Measurements from ENCODE around the gene CCDC177. TPM values are rescaled to one million over a fixed set of nuclear protein-coding genes. Genes with fewer than 3 reads are reported as not detected.

CCDC177 gene
- total and polyA plus RNA-seq, 9 of the 15 experiments (the other 6 are each of a cell fraction or from before 2014, with no cell fraction given): not detected

DNA sequence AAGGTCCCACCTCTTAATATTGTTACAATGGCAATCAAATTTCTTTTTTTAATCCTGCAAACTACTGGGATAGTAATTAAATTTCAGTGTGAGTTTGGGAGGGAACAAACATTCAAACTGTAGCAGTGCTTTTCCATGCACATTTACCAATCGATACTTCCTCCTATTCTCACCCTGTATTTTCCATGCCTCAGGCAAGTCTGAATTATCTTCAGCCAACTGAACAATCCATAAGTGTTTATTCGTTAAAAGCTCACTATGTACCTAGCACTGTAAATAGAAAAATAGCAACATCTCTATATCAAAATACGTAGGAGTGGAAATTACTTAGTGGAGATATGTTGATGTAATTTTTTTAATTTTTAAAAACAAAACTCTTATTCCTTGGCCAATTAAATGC, 43.5 kb downstream of the CCDC177 start (continued):
- TF ChIP-seq PHB2 (IDR thresholded peaks at IDR 0.05; ENCODE audit: low read depth) (no peak), ZBTB17 (CRISPR knock-in tag; IDR thresholded peaks at IDR 0.05) (no peak), THRAP3 (IDR thresholded peaks at IDR 0.05; ENCODE audit: borderline replicate concordance) (no peak), ZNF507 (tag; conservative IDR thresholded peaks at IDR 0.05) (no peak), RNF2 (IDR thresholded peaks at IDR 0.05) (no peak), ZNF324 (CRISPR knock-in tag; IDR thresholded peaks at IDR 0.05) (no peak), ZNF274 (IDR thresholded peaks at IDR 0.05; ENCODE audit: borderline replicate concordance, low read depth, low read length) (no peak), ZC3H8 (IDR thresholded peaks at IDR 0.05) (no peak), FOXJ2 (tag; IDR thresholded peaks at IDR 0.05) (no peak), HDAC2 (IDR thresholded peaks at IDR 0.05) (no peak)

DNA sequence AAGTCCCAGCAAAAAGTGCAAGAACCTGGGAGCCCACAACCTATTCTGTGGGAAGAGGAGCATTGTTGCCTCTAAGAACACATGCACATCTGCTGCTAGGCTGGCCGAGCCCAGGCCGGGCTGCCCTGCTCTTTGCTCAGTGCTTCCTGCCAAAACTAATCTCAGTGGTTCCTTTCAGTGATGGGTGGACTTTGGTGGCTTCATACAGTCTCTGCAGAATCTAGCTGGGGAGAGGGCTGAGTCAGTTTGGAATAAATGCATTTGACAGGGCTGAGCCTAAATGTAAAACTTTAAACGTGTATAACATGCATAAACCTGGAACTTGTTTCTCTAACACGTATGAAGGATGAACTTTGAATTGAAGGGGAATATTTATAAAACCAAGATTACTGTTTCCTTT, 44.6 kb downstream of the CCDC177 start:
- intact Hi-C loops (cut with micrococcal nuclease): no loop called here
- POLR2A ChIA-PET: no interaction called here
- CTCF ChIA-PET (ENCODE audit: low intra/inter-chr PET ratio): no interaction called here
- H3K9me3 ChIP-seq (replicated peaks; ENCODE audit: control insufficient read depth, insufficient read depth, low read depth, low read length): no peaks in the 10 kb centered on the region
- H3K27me3 ChIP-seq (ENCODE audit: control insufficient read depth in 2 of 2, insufficient read depth in 2 of 2, low read length in 2 of 2): peaks cover 6 to 47% of the 10 kb centered on the region in 2 experiments
- H2AFZ ChIP-seq (ENCODE audit: low read depth, low read length): no peak overlapping the region
- no peaks in the 10 kb centered on the region; a peak in 1 of 5 replicates for H3K4me1 ChIP-seq (replicated peaks in 1 of 2; ENCODE audit: control insufficient read depth in 2 of 2, insufficient read depth in 2 of 2, low read length in 2 of 2)
- no peaks in the 10 kb centered on the region for H3K9me1 ChIP-seq (ENCODE audit: control insufficient read depth, insufficient read depth, low read length)
- DNase-seq (ENCODE audit: extremely low read depth in 1 of 4, low spot score in 3 of 4) (no peak), FAIRE-seq (no peak), ATAC-seq (no peak)
- 0% methylated on average over 4 of the region's 4 CpGs for WGBS (ENCODE audit: insufficient coverage, low coverage, missing lambda C conversion rate)
- H4K20me1 ChIP-seq (replicated peaks; ENCODE audit: control insufficient read depth, insufficient read depth, low read length): no peaks in the 10 kb centered on the region
- H3K79me2 ChIP-seq (ENCODE audit: control insufficient read depth, insufficient read depth, low read length): no peaks in the 10 kb centered on the region
- BruUV-seq (replicated peaks): no TSS peak
- no peak overlapping the region for H3K4me2 ChIP-seq (ENCODE audit: insufficient read depth, low read length)
- no peak overlapping the region for H3K9ac ChIP-seq (ENCODE audit: insufficient read depth in 1 of 2, low read depth in 2 of 2, low read length in 2 of 2)
- no peak overlapping the region for H3K27ac ChIP-seq (ENCODE audit: extremely low read depth, low read depth, low read length)
- in situ Hi-C loops (cut with MboI): no loop called here
- H3K36me3 ChIP-seq (ENCODE audit: control insufficient read depth, insufficient read depth, low read length): no peaks in the 10 kb centered on the region
- H3K4me3 ChIP-seq: no peak overlapping the region
- TF ChIP-seq HDAC6 (IDR thresholded peaks at IDR 0.05; ENCODE audit: low read depth, low read length) (no peak), ZNF436 (CRISPR knock-in tag; IDR thresholded peaks at IDR 0.05) (no peak), ZNF408 (CRISPR knock-in tag; IDR thresholded peaks at IDR 0.05; ENCODE audit: low read depth) (no peak), HCFC1 (IDR thresholded peaks at IDR 0.05; ENCODE audit: low read depth, low read length) (no peak), CHD2 (IDR thresholded peaks at IDR 0.05; ENCODE audit: low read depth, low read length) (no peak), LCOR (CRISPR knock-in tag; IDR thresholded peaks at IDR 0.05) (no peak), WHSC1 (IDR thresholded peaks at IDR 0.05; ENCODE audit: low read length) (no peak), FOXM1 (IDR thresholded peaks at IDR 0.05; ENCODE audit: low read depth) (no peak), FOXM1 (CRISPR knock-in tag; IDR thresholded peaks at IDR 0.05; ENCODE audit: low read depth) (no peak)
- TF ChIP-seq, protein P1, sequence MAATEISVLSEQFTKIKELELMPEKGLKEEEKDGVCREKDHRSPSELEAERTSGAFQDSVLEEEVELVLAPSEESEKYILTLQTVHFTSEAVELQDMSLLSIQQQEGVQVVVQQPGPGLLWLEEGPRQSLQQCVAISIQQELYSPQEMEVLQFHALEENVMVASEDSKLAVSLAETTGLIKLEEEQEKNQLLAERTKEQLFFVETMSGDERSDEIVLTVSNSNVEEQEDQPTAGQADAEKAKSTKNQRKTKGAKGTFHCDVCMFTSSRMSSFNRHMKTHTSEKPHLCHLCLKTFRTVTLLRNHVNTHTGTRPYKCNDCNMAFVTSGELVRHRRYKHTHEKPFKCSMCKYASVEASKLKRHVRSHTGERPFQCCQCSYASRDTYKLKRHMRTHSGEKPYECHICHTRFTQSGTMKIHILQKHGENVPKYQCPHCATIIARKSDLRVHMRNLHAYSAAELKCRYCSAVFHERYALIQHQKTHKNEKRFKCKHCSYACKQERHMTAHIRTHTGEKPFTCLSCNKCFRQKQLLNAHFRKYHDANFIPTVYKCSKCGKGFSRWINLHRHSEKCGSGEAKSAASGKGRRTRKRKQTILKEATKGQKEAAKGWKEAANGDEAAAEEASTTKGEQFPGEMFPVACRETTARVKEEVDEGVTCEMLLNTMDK (IDR thresholded peaks at IDR 0.05; ENCODE audit: borderline replicate concordance, insufficient read depth, low read depth, low read length, poor library complexity, severe bottlenecking): no peak
- TF ChIP-seq, protein P2, sequence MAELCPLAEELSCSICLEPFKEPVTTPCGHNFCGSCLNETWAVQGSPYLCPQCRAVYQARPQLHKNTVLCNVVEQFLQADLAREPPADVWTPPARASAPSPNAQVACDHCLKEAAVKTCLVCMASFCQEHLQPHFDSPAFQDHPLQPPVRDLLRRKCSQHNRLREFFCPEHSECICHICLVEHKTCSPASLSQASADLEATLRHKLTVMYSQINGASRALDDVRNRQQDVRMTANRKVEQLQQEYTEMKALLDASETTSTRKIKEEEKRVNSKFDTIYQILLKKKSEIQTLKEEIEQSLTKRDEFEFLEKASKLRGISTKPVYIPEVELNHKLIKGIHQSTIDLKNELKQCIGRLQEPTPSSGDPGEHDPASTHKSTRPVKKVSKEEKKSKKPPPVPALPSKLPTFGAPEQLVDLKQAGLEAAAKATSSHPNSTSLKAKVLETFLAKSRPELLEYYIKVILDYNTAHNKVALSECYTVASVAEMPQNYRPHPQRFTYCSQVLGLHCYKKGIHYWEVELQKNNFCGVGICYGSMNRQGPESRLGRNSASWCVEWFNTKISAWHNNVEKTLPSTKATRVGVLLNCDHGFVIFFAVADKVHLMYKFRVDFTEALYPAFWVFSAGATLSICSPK (IDR thresholded peaks at IDR 0.05; ENCODE audit: borderline replicate concordance): no peak
